GM04503 (cell line): ENCODE results near the gene NFASC.

Experiments used
- DNase-seq: peaks from one replicate; pipeline ENCODE4 v3.0.0-alpha.2; 2012; ENCODE audit warnings: low read depth

NFASC gene

GRCh38 chr1:205041998-205042910, 171.6 kb downstream of the NFASC start:
- no peak for DNase-seq

DNA sequence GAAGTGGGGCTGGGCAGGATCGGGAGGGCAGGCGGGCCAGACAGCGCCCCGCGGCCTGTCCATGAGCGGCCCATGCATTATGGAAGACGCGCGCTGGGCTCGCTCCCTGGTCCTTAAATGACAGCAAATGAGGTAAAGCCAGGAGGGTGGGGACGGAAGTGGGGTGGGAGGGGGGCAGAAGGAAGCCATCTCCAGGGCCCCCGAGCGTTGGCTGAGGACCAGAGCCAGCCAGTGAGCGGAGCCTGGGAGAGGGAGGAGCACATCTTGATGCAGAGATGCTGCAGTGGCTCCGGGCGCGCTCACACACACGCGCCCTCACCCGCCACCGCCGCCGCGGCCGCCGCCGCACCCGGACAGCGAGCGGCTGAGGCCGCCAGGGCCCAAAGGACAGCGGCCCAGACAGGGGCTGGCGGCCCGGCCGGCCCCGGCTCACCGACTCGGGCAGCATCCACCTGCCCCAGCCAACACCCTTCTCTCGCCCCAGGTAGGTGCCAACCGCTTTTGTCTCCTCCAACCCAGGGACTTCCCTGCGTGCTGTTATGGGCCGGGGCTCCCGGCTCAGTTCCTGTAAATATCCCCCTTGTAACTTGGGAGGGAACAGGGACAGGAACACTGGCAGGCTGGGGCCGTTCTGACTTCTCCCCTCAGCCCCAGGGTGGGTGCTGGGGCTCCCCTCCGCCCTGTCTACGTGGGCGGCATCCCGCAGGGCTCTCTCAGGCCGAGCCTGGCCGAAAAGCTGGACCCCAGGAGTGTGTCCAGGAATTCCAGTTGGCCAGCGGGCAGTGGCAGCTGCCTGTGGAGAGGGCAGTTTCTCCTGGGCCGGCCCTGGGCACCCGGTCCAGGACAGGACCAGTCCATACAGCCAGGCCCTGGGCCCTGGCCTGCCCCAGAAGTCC, 172.5 kb downstream of the NFASC start, which contains the start of gene CNTN2:
TSS of gene CNTN2 (plus strand) at position 302 of the 896 bp plus-strand sequence. CDS start 9,974 bp downstream, outside the sequence.
- DNase-seq = no peak

GRCh38 chr1:205043866-205044265, 173.2 kb downstream of the NFASC start:
- no peak for DNase-seq

GRCh38 chr1:205044741-205045140, 174.1 kb downstream of the NFASC start:
- no peak for DNase-seq

DNA sequence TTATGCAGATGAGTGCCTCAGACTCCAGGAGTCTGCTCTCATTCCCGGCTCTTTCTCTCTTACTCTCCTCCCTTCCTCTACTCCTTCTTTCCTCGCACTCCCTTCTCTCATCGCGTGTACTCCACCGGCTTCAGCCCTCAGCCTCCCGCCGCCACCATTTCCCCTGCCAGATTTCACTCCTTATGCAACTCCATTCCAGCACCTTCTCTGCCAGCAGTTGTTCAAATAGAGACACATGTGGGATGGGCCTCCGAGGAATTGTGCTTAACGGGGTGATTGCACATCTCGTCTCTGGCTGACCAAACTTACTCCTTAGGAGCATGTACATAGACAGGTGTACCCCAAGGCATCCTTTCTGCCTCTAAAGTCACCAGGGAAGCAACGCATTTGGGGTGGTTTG, 174.5 kb downstream of the NFASC start:
- DNase-seq = no peak

DNA sequence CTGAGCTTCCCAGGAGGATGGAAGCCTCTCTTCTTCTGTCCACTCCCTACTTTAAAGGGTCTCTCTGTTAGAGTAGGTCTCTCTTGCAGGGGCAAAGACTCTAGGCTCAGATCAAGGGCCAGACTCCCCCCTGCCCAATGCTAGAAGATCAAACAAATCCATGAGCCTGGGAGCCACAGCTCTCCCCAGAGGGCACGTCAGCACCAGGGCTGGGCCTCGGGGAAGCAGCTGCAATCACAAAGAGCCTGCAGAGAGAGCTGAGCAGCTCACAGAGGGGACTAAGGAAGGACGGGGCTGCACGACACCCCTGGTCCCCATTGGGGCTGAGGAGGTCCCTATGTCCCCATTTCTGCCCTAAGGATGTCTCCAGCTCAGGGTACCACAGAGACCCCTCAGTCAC, 176.2 kb downstream of the NFASC start:
- DNase-seq = no peak

GRCh38 chr1:205047764-205048231, 177.1 kb downstream of the NFASC start:
- DNase-seq = no peak

DNA sequence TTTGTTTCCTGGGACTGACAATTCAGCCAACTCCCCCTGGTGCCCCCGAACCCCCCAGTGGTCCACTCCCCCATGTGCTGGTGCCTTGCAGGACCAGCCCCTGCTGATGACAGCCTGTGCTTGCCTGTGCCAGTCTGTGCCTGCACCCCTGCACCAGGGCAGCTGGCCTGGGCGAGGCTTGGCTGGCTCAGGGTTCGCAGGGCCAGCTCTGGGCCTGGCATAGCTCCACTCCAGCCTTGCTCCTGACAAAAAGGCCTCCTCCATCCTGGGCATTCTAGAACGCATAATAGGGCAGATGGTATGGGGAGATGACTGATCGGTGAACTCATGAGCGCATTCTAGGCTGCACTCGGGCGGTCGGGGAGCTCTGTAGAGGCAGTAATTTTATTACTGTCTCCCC, 177.7 kb downstream of the NFASC start:
- no peak for DNase-seq

- DNase-seq = no peak
These were observed 178.8 kb downstream of the NFASC start for GRCh38 chr1:205049479-205049878.

GRCh38 chr1:205052690-205053089, 182.0 kb downstream of the NFASC start:
- no peak for DNase-seq

GRCh38 chr1:205053296-205053695, 182.6 kb downstream of the NFASC start:
- DNase-seq = no peak

DNA sequence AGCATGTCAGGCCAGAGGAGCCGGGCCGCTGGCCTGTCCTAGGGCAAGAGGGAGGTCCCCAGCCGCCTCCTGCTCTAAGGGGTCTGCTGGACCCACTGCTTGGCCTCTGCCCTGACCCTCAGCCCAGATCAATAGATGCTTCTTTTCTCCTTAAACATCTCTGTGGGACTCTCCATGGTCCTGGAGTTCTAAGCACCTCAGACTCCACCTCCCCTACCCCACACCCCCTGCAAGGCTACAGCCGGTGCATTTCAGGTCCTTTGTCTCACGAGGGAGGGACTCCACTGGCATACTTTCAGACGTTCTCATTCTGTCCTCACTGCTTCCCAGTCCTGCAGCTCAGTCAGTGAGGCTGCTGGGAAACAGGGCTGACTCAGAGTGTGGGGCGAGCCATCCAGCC, 183.4 kb downstream of the NFASC start:
- no peak for DNase-seq

GRCh38 chr1:205056188-205056611, 185.5 kb downstream of the NFASC start:
- DNase-seq = no peak

- DNase-seq = no peak
These were observed 186.4 kb downstream of the NFASC start for GRCh38 chr1:205056956-205057568.

GRCh38 chr1:205057808-205058575, 187.3 kb downstream of the NFASC start:
- no peak for DNase-seq

DNA sequence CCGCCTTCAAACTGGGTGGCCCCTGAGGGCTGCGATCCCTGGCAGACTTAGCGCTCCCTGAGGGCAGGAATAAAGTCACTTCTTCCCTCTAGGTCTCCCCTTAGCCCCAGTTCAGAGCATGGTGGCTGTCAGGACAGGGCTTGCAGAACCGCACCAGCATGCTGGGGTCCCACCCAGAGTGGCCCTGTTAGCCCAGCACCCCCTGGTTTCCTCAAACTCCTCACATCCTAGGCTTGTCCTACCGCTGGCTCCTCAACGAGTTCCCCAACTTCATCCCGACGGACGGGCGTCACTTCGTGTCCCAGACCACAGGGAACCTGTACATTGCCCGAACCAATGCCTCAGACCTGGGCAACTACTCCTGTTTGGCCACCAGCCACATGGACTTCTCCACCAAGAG, 188.2 kb downstream of the NFASC start:
- DNase-seq = no peak

DNA sequence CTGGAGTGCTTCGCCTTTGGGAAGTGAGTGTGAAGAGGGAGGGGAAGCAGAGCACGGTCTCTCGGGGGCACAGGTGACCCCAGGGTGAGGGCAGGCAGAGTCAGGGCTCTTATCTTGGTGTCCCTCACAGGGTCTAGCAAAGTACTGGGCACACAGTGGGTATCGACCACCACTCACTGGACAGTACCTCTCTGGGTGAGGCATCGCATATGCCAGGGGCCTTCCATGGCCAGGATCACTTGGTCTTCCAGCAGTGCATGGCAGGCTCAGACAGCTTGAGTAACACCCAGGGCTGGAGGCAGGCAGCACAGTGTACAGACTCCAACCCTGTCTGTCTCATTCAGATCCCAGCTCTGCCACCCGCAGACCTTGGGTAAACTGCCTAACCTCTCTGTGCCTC, 189.0 kb downstream of the NFASC start:
- no peak for DNase-seq

- no peak for DNase-seq
These were observed 190.1 kb downstream of the NFASC start for GRCh38 chr1:205060746-205061145.

DNA sequence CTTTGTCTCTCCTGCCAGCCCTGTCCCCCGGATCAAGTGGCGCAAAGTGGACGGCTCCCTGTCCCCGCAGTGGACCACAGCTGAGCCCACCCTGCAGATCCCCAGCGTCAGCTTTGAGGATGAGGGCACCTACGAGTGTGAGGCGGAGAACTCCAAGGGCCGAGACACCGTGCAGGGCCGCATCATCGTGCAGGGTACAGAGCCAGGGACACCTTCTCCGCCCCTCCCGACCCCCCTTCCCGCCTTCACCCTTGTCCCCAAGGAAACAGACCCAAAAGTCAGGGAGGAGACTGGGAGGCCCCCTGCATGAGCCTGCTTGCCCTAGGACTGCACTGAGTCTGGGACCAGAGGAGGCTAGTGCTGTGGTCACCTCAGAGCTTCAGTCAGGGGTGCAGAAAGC, 190.6 kb downstream of the NFASC start:
- no peak for DNase-seq

GRCh38 chr1:205061665-205062069, 191.0 kb downstream of the NFASC start:
- DNase-seq = no peak

- DNase-seq = no peak
These were observed 191.7 kb downstream of the NFASC start for GRCh38 chr1:205062319-205062718.
